NCI-H187 (cell line): ENCODE measurements around the gene CGNL1.

ENCODE experiments used
- DNase-seq, 2 experiments: peaks; one replicate each; lab custom pipeline; 2025; lab: John Stamatoyannopoulos, UW

The CGNL1 gene

GRCh38 chr15:57424628-57425405, 48.5 kb downstream of the CGNL1 start:
- no peak for DNase-seq

- DNase-seq, result no peak
These were observed 49.5 kb downstream of the CGNL1 start for GRCh38 chr15:57425842-57426241.

GRCh38 chr15:57427367-57427821, 51.1 kb downstream of the CGNL1 start:
- no peak for DNase-seq

GRCh38 chr15:57432141-57432741, 55.9 kb downstream of the CGNL1 start:
- no peak for DNase-seq

DNA sequence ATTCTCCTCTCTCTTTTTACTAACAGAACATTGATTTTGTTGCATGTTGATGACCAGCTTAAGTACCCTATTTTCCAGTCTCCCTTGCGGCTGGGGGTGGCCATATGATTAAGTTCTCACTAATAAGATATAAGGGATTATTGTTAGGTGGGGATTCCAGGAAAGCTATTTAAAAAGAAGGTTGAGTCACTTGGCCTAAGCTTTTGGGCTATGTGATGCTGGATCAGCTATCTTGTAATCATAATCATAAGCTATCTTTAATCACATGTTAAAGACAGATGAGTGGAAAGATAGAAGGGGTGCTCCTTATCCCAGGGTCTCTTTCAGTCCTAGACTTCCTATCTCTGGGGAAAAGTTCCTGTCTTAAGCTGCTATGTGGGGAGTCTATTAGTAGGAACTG, 59.9 kb downstream of the CGNL1 start:
- DNase-seq, result no peak

- DNase-seq, result no peak
These were observed 60.7 kb downstream of the CGNL1 start for GRCh38 chr15:57436961-57437360.

- DNase-seq, result no peak
These were observed 61.3 kb downstream of the CGNL1 start for GRCh38 chr15:57437564-57437963.

DNA sequence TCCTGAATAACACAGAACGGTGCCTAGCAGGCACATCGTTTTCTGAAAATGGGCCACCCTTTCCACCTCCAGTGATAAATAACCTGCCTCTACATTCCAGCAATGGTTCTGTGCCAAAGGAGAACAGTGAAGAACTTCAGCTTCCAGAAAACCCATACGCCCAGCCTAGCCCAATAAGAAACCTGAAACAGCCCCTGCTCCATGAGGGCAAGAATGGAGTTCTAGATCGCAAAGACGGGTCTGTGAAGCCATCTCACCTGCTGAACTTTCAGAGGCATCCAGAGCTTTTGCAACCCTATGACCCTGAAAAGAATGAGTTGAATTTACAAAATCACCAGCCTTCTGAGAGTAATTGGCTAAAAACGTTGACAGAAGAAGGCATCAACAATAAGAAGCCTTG, 61.9 kb downstream of the CGNL1 start:
- no peak for DNase-seq

DNA sequence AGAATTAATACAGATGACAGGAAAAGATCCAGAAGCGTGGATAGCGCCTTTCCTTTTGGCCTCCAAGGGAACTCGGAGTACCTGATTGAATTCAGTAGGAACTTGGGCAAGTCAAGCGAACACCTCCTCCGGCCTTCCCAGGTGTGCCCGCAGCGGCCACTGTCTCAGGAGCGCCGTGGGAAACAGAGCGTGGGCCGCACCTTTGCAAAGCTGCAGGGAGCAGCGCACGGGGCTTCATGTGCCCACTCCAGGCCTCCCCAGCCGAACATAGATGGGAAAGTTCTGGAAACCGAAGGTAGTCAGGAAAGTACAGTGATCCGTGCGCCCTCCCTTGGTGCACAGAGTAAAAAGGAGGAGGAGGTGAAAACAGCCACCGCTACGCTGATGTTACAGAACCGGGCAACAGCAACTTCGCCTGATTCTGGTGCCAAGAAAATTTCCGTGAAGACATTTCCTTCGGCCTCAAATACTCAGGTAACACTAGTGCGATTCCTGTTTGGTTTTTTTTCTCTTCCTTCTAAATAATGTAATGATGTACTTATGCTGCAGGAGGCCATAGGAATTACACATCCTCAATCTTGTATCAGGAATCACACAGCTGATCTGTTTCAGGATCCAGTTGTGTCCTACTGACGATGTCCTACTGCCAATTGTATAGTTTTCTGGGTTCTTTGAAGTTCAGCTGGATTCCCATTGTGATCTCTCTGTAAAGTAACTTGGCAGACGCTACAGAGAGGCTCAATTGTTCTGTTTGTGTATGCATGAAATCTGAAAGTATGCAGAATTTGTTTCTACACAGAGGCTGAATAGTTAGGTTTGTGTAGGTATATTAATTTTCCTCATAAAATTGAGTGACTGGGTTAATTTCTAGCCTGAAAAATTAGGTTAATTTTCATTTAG, 63.1 kb downstream of the CGNL1 start:
- no peak for DNase-seq

DNA sequence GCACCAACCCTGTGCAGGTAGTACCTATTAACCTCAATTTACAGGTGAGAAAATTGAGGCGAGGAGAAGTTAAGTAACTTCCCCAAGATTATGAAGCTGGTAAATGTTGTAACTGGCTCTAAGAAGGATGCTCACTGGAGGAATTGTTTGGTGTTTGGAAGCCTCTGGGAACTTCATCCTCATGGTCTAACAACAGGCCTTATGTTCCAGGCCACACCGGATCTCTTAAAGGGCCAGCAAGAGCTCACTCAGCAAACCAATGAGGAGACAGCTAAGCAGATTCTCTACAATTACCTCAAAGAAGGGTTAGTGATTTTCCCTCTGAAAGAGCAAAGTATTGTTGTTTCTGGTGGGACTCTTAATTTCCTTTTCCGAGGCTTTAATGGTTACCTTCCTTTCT, 63.9 kb downstream of the CGNL1 start:
- no peak for DNase-seq

GRCh38 chr15:57440799-57441198, 64.5 kb downstream of the CGNL1 start:
- no peak for DNase-seq

- DNase-seq, result no peak
These were observed 66.0 kb downstream of the CGNL1 start for GRCh38 chr15:57442335-57442734.

- DNase-seq, result no peak
These were observed 67.2 kb downstream of the CGNL1 start for GRCh38 chr15:57443486-57443885.

DNA sequence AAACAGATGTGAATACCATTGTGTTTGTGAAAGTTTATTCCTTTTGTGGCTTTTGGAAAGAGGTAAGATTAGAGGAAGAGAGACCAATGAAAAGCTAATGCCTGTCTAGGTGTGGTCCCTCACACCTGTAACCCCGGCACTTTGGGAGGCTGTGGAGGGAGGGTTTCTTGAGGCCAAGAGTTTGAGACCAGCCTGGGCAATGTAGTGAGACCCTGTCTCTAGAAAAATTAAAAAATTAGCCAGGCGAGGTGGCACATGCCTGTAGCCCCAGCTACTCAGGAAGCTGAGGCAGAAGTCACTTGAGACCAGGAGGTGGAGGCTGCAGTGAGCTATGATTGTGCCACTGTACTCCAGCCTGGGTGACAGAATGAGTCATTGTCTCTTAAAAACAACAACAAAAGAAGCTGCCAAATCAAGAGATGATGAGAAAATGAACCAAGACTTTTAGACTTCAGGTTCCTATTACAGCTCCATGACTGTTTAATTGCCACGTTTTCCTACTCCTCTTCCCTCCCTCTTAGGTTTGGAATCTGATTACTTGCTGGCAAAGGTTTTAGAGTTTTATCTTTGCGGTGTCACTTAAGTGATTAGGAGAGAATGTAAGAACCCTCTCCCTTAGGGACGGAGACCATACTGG, 68.7 kb downstream of the CGNL1 start:
- DNase-seq, result no peak

GRCh38 chr15:57445872-57446271, 69.6 kb downstream of the CGNL1 start:
- no peak for DNase-seq

GRCh38 chr15:57446393-57446792, 70.1 kb downstream of the CGNL1 start:
- DNase-seq, result no peak

GRCh38 chr15:57451555-57451954, 75.2 kb downstream of the CGNL1 start:
- DNase-seq, result no peak

GRCh38 chr15:57452090-57452754, 75.9 kb downstream of the CGNL1 start:
- DNase-seq, result no peak

DNA sequence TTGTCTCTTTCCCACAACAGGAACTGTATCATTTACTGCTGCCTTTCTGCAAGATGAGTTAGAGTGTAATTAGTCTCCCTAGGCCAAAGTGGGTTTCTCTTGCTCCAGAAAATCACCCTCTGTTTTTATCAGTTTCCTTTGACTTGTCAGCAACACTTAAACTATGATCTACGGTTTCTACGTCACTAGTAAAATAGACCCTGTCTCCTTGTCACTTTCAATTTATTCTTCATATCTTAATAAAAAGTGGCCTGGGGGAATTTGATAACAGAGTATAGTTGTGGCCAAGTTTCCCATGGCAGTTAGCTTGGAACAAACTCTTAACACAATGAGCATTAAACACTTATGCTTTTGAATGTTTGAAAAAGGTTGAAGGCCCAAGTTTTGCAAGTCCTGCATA, 79.6 kb downstream of the CGNL1 start:
- DNase-seq, result no peak

GRCh38 chr15:57456559-57456958, 80.3 kb downstream of the CGNL1 start:
- no peak for DNase-seq

- DNase-seq, result no peak
These were observed 81.4 kb downstream of the CGNL1 start for GRCh38 chr15:57457726-57458125.

- no peak for DNase-seq
These were observed 82.1 kb downstream of the CGNL1 start for GRCh38 chr15:57458356-57458781.
